Thyroid gland (tissue), 4 donors: ENCODE results near the gene PIGU. TPM values are rescaled to one million over a fixed set of nuclear protein-coding genes. Genes with fewer than 3 reads are reported as not detected.
"Not testable (repeated sequence)": the region's sequence is repeated elsewhere in the genome, so short reads cannot be mapped to it uniquely, and the experiment has no call there.

ENCODE experiments used
- DNase-seq, 2 donors: peaks; one replicate each; pipeline ENCODE4 v3.0.0-alpha.2; 2019
- H3K27ac ChIP-seq, 3 donors: fragments of 200-600 bp; sonication (generic); 1 replicate in 2 of 3; 2 replicates in 1 of 3; pipeline ENCODE4 v1.5.1; 2016 to 2019; ENCODE audit warnings: mild to moderate bottlenecking in 1 of 3, moderate library complexity in 1 of 3
- H3K27me3 ChIP-seq: fragments of 200-600 bp; sonication (generic); one replicate; pipeline ENCODE4 v1.5.1; 2019
- H3K36me3 ChIP-seq, 2 donors: fragments of 200-600 bp; sonication (generic); one replicate each; pipeline ENCODE4 v1.5.1; 2016 to 2019
- H3K4me1 ChIP-seq, 2 donors: fragments of 200-600 bp; sonication (generic); one replicate each; pipeline ENCODE4 v1.5.1; 2017 to 2019
- H3K4me3 ChIP-seq, 3 donors: fragments of 200-600 bp; sonication (generic); replicated peaks in 1 of 3; 1 replicate in 2 of 3; 2 replicates in 1 of 3; pipeline ENCODE4 v1.5.1; 2016; ENCODE audit warnings: mild to moderate bottlenecking in 1 of 3
- H3K9me3 ChIP-seq: fragments of 200-600 bp; sonication (generic); one replicate; pipeline ENCODE4 v1.5.1; 2017
- CTCF ChIP-seq, 6 experiments: fragments of 200-600 bp in 3 of 6; fragments of 450-650 bp in 3 of 6; sonication (generic) in 3 of 6; IDR thresholded peaks; one replicate each; pipeline ENCODE4 v1.5.1; 2016 to 2019; ENCODE audit warnings: antibody characterized with exemption in 6 of 6, mild to moderate bottlenecking in 2 of 6, inconsistent platforms in 1 of 6, moderate library complexity in 1 of 6
- POLR2A ChIP-seq, 2 donors: fragments of 450-650 bp; IDR thresholded peaks; one replicate each; pipeline ENCODE4 v1.6.1; 2017; ENCODE audit warnings: antibody characterized with exemption in 2 of 2, mild to moderate bottlenecking in 2 of 2, moderate library complexity in 1 of 2
- WGBS, 2 donors: methylation state at CpG; one replicate each; pipeline ENCODE4 v1.1.5; 2017; 5-methylcytosine and 5-hydroxymethylcytosine counted together
- intact Hi-C: fragments of 100-400 bp; cut with DNase I; formaldehyde crosslinking; loops from one replicate; pipeline ENCODE4 v1.15.1; 2023
- total RNA-seq, 4 donors: library from RNA; depleted of rRNA; stranded (reverse); fragments of >200 nt; gene quantifications; one replicate each; pipeline ENCODE4 v1.2.3, GENCODE V29; 2016

The PIGU gene
- total RNA-seq, 4 donors from 2014 or later: 12.1 to 25.8 (median 18.0) TPM

GRCh38 chr20:34621383-34622367 lies 55.2 kb downstream of the PIGU start:
- intact Hi-C loops: no loop called here
- TF ChIP-seq CTCF (IDR thresholded peaks at IDR 0.05) (no peak), POLR2A (IDR thresholded peaks at IDR 0.05) (no peak)
- no peak overlapping the region for H3K4me3 ChIP-seq
- H3K4me1 ChIP-seq: peaks cover 4 to 11% of the 10 kb centered on the region in 2 donors
- DNase-seq: no peak
- no peaks in the 10 kb centered on the region for H3K36me3 ChIP-seq
- 95 to 96% methylated on average over 13 of the region's 13 CpGs for WGBS, 2 donors
- H3K27ac ChIP-seq: no peak overlapping the region
- H3K27me3 ChIP-seq: no peaks in the 10 kb centered on the region
- H3K9me3 ChIP-seq: no peaks in the 10 kb centered on the region

GRCh38 chr20:34621036-34621343 lies 55.9 kb downstream of the PIGU start:
- Histone ChIP-seq H3K27ac (no peak overlapping the region), H3K27me3 (no peaks in the 10 kb centered on the region), H3K4me3 (no peak overlapping the region), H3K9me3 (no peaks in the 10 kb centered on the region), H3K4me1 (peaks cover 4 to 13% of the 10 kb centered on the region in 2 donors), H3K36me3 (no peaks in the 10 kb centered on the region)
- TF ChIP-seq CTCF (IDR thresholded peaks at IDR 0.05) (no peak), POLR2A (IDR thresholded peaks at IDR 0.05) (no peak)
- DNase-seq: no peak
- intact Hi-C loops: no loop called here

GRCh38 chr20:34618676-34619075 lies 58.2 kb downstream of the PIGU start:
- Histone ChIP-seq H3K36me3 (no peaks in the 10 kb centered on the region), H3K4me1 (peaks cover 0 to 7% of the 10 kb centered on the region in 2 donors), H3K27me3 (no peaks in the 10 kb centered on the region), H3K4me3 (no peak overlapping the region), H3K27ac (no peak overlapping the region), H3K9me3 (no peaks in the 10 kb centered on the region)
- intact Hi-C loops: no loop called here
- DNase-seq: no peak
- WGBS, 2 donors: 88 to 90% methylated on average over 2 of the region's 2 CpGs
- TF ChIP-seq CTCF (IDR thresholded peaks at IDR 0.05) (no peak), POLR2A (IDR thresholded peaks at IDR 0.05) (no peak)

GRCh38 chr20:34616913-34617312 lies 60.0 kb downstream of the PIGU start:
- DNase-seq, H3K4me3 ChIP-seq, H3K36me3 ChIP-seq, H3K4me1 ChIP-seq, intact Hi-C loops, H3K9me3 ChIP-seq, H3K27ac ChIP-seq, H3K27me3 ChIP-seq: not testable (repeated sequence)
- WGBS, 2 donors: 97 to 98% methylated on average over 8 of the region's 8 CpGs

GRCh38 chr20:34615477-34615876 lies 61.4 kb downstream of the PIGU start:
- peak overlapping the region in 1 of 3 donors; percentile 18 for H3K27ac ChIP-seq
- intact Hi-C loops: no loop called here
- H3K36me3 ChIP-seq: no peaks in the 10 kb centered on the region
- no peak for DNase-seq
- no peaks in the 10 kb centered on the region for H3K27me3 ChIP-seq
- TF ChIP-seq POLR2A (IDR thresholded peaks at IDR 0.05) (no peak), CTCF (IDR thresholded peaks at IDR 0.05) (no peak)
- H3K4me1 ChIP-seq: peaks cover 0 to 7% of the 10 kb centered on the region in 2 donors
- 81 to 87% methylated on average over 5 of the region's 5 CpGs for WGBS, 2 donors
- no peak overlapping the region for H3K4me3 ChIP-seq
- H3K9me3 ChIP-seq: no peaks in the 10 kb centered on the region

- whole genome bisulfite sequencing, 2 donors: 97 to 98% methylated on average over 4 of the region's 4 CpGs
- H3K27me3 ChIP-seq, H3K27ac ChIP-seq, H3K9me3 ChIP-seq, DNase-seq, H3K36me3 ChIP-seq, intact Hi-C loops, H3K4me3 ChIP-seq, H3K4me1 ChIP-seq: not testable (repeated sequence)
These were observed 64.9 kb downstream of the PIGU start for GRCh38 chr20:34611976-34612375.
